GM23338 (cell line): Measurements from ENCODE around the gene CRADD. TPM values are rescaled to one million over a fixed set of nuclear protein-coding genes. Genes with fewer than 3 reads are reported as not detected.

Experiments
- ETS1 ChIP-seq: IDR thresholded peaks from 2 replicates; pipeline ENCODE4 v1.6.1; 2016; ENCODE audit warnings: antibody characterized with exemption
- JUNB ChIP-seq: IDR thresholded peaks from one replicate; pipeline ENCODE4 v1.6.1; 2016; ENCODE audit warnings: antibody characterized with exemption; ENCODE audit not compliant: unreplicated experiment
- NANOG ChIP-seq: IDR thresholded peaks from 2 replicates; pipeline ENCODE4 v1.6.1; 2016; ENCODE audit warnings: antibody characterized with exemption, borderline replicate concordance
- POLR2AphosphoS5 ChIP-seq: IDR thresholded peaks from 2 replicates; pipeline ENCODE4 v1.6.1; 2016; ENCODE audit warnings: antibody characterized with exemption, low read depth
- REST ChIP-seq: IDR thresholded peaks from one replicate; pipeline ENCODE4 v1.6.1; 2018; ENCODE audit warnings: antibody characterized with exemption; ENCODE audit not compliant: unreplicated experiment
- STAT1 ChIP-seq: IDR thresholded peaks from one replicate; pipeline ENCODE4 v1.6.1; 2016; ENCODE audit warnings: antibody characterized with exemption; ENCODE audit not compliant: unreplicated experiment
- ZNF114 ChIP-seq: fragments of 250-450 bp; sonication (Bioruptor Pico); IDR thresholded peaks from 2 replicates; pipeline ENCODE4 v1.5.0; 2020; ENCODE audit warnings: mild to moderate bottlenecking, moderate library complexity
- ZNF462 ChIP-seq: fragments of 250-450 bp; sonication (Bioruptor Pico); IDR thresholded peaks from 2 replicates; pipeline ENCODE4 v1.5.0; 2020; ENCODE audit warnings: mild to moderate bottlenecking, moderate library complexity
- polyA plus RNA-seq: library from polyadenylated mRNA; unstranded; fragments of >200 nt; fragmentation: Nextera tagmentation; extraction: Ambion mirVana; gene quantifications from 2 replicates; pipeline ENCODE4 v1.2.1, GENCODE V29; 2016
- total RNA-seq: library from RNA; depleted of rRNA; stranded (reverse); fragments of >200 nt; shearing (Covaris generic); gene quantifications from 2 replicates; pipeline ENCODE4 v1.2.3, GENCODE V29; 2014

The CRADD gene
- total and polyA plus RNA-seq, 2 experiments from 2014 or later: 6.3 to 27.9 TPM

GRCh38 chr12:93918262-93918661 lies 241.1 kb downstream of the CRADD start (continued):
- TF ChIP-seq ZNF462 (no peak), STAT1 (no peak), ZNF114 (no peak), REST (no peak), POLR2AphosphoS5 (no peak), JUNB (no peak), ETS1 (no peak), NANOG (no peak)
